ENCODE measurements around the gene UBE2E1.
A peak's percentile ranks its signal among the peaks of the same experiment; 100 is the strongest.
"Not testable (repeated sequence)": the region's sequence is repeated elsewhere in the genome, so short reads cannot be mapped to it uniquely, and the experiment has no call there.

Gene UBE2E1

DNA sequence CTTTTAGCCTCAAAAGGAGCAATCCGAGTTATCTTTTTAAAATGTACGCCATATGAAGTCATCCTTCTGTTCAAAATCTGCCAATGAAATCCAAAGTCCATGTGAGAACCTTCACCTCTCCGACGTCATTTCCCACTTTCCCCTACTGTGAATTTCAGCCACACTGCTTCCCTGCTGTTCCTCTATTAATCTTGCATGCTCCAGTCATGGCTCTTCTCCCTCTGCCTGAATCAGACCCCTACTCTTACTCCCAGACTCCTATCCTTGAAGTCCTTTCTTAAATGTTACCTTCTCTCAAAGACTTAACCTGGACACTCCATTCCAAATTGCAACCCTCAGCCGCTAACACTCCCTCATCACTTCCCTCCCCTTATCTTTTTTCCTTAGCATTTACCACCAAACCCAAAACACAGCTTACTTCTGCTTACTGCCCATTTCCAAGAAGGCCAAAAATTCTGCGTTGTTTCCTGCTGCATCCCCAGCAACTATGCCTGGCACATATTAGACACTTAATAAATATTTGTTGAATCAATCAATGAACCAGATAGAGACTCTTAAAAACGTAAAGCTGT lies 109.9 kb downstream of the UBE2E1 start:
- peaks cover 0 to 23% (median 20%) of the 10 kb centered on the region in 11 experiments; a peak in 17 of 22 replicates for H3K27me3 ChIP-seq
- peaks cover 28 to 51% (median 48%) of the 10 kb centered on the region in 10 experiments for H3K4me1 ChIP-seq
- H3K4me2 ChIP-seq = peak overlapping the region; percentile 82 to 98 (median 93)
- H3K27ac ChIP-seq = peak overlapping the region in 3 of 11 experiments; percentile 96 to 100 (median 98); a peak in 3 of 22 replicates
- peak overlapping the region in 10 of 11 experiments; percentile 90 to 99 (median 98); a peak in 20 of 22 replicates for H3K9ac ChIP-seq
- H3K36me3 ChIP-seq = peaks cover 34 to 43% (median 36%) of the 10 kb centered on the region in 11 experiments
- 0 out of 22 replicates have a peak, but pooled peaks cover 0 to 6% (median 0%) of the 10 kb centered on the region in 11 experiments for H3K9me3 ChIP-seq (replicated peaks in 1 of 11)
- TF ChIP-seq Cebpa-rat (IDR thresholded peaks at IDR 0.05) = no peak
- peaks cover 28 to 48% (median 41%) of the 10 kb centered on the region in 11 experiments for H4K20me1 ChIP-seq
- H3K4me3 ChIP-seq = peak overlapping the region; percentile 76 to 95 (median 84)

DNA sequence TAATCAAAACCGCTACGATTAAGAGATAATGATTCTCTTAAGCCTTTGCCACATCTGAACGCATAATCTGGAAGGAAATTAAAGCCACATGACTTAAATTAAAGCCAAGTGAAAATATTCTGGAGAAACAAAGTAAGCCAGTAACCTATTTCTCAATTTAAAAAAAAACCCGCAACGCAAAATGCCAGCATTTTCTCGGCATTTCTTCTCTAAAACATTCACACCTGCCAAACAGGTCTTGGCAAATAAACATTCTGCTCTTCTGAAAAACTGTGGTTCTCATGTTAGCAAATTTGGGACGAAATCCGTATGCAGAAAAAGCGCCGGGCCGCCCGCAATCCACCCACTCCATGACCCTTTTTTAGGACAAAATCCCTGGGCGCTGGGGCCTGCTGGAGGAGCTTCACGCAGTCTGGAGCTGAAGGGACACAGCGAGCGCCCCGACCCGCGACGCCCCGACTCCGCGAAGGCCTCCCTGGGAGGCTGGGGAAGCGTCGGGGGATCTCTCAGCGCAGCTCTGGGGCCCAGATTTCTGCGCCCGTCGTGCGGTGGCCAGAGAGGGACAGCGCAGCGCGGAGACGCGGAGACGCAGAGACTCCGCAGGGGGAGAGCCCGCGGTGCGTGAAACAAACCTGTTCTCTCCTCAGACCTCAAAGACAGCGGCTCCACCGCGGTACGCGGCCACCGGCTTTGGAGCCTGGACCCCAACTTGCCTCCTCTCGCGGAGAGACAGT lies 110.6 kb downstream of the UBE2E1 start:
- peak overlapping the region; percentile 76 to 95 (median 84) for H3K4me3 ChIP-seq
- H3K9me3 ChIP-seq (replicated peaks in 1 of 11) = 0 out of 22 replicates have a peak, but pooled peaks cover 0 to 6% (median 0%) of the 10 kb centered on the region in 11 experiments
- H3K4me1 ChIP-seq = peaks cover 28 to 56% (median 49%) of the 10 kb centered on the region in 10 experiments
- H3K27ac ChIP-seq = peak overlapping the region; percentile 76 to 100 (median 97)
- TF ChIP-seq Cebpa-rat (IDR thresholded peaks at IDR 0.05) = no peak
- peak overlapping the region; percentile 82 to 98 (median 93) for H3K4me2 ChIP-seq
- H3K27me3 ChIP-seq = peaks cover 0 to 23% (median 20%) of the 10 kb centered on the region in 11 experiments; a peak in 17 of 22 replicates
- H3K9ac ChIP-seq = peak overlapping the region; percentile 90 to 99 (median 97)
- peaks cover 35 to 43% (median 37%) of the 10 kb centered on the region in 11 experiments for H3K36me3 ChIP-seq
- H4K20me1 ChIP-seq = peaks cover 35 to 54% (median 48%) of the 10 kb centered on the region in 11 experiments

GRCh38 chr3:23916886-23917678 lies 111.3 kb downstream of the UBE2E1 start, which contains the start of the genes NKIRAS1 and RPL15:
Gene NKIRAS1, minus strand, starts transcription at chr3:23916990. Its CDS starts 6,086 bp downstream, at chr3:23910904.
Gene RPL15, plus strand, starts transcription at chr3:23917132. Its CDS starts 728 bp downstream, at chr3:23917860.
- H4K20me1 ChIP-seq = peaks cover 38 to 61% (median 54%) of the 10 kb centered on the region in 11 experiments
- TF ChIP-seq Cebpa-rat (IDR thresholded peaks at IDR 0.05) = no peak
- H3K4me2 ChIP-seq = peak within 1 kb of the TSS; percentile 88 to 98 (median 94)
- H3K36me3 ChIP-seq = peaks cover 41 to 45% (median 44%) of the 10 kb centered on the region in 11 experiments
- H3K9ac ChIP-seq = peak within 1 kb of the TSS; percentile 90 to 99 (median 97)
- peaks cover 28 to 56% (median 50%) of the 10 kb centered on the region in 10 experiments for H3K4me1 ChIP-seq
- H3K27ac ChIP-seq = peak within 1 kb of the TSS; percentile 90 to 100 (median 97)
- peaks cover 0 to 23% (median 20%) of the 10 kb centered on the region in 11 experiments; a peak in 17 of 22 replicates for H3K27me3 ChIP-seq
- H3K9me3 ChIP-seq (replicated peaks in 1 of 11) = no peaks in the 10 kb centered on the region
- peak within 1 kb of the TSS; percentile 76 to 95 (median 84) for H3K4me3 ChIP-seq

DNA sequence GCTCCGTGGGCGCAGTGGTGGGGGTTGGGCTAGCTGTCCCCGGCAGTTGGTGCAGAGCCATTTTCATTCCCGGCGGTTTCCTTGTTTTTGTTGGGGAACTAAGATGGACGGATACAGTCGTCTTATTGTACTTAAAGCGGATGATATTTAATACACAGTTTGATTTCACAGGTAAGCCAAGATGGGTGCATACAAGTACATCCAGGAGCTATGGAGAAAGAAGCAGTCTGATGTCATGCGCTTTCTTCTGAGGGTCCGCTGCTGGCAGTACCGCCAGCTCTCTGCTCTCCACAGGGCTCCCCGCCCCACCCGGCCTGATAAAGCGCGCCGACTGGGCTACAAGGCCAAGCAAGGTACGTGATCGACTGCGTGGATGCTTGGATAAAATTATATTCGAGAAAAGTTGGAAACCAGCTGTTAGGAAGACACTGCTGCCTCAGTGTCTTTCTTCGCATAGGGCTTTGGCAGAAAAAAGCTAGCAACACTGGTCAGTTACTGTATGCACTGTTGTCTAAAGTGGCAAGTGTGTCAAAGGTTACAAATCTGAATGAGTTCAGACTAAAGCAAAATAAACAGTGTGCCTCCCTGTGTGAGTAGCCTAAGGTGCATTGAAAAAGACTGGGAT lies 112.0 kb downstream of the UBE2E1 start:
- H3K9me3 ChIP-seq (replicated peaks in 1 of 11) = not testable (repeated sequence)
- peak overlapping the region; percentile 81 to 98 (median 90) for H3K4me2 ChIP-seq
- H3K27me3 ChIP-seq = peaks cover 0 to 23% (median 20%) of the 10 kb centered on the region in 11 experiments; a peak in 17 of 22 replicates
- H4K20me1 ChIP-seq = peaks cover 38 to 65% (median 54%) of the 10 kb centered on the region in 11 experiments
- H3K4me3 ChIP-seq = peak overlapping the region; percentile 76 to 95 (median 84)
- peaks cover 45 to 53% (median 50%) of the 10 kb centered on the region in 11 experiments for H3K36me3 ChIP-seq
- H3K27ac ChIP-seq = peak overlapping the region; percentile 90 to 100 (median 97)
- H3K4me1 ChIP-seq = peaks cover 33 to 62% (median 54%) of the 10 kb centered on the region in 10 experiments
- H3K9ac ChIP-seq = peak overlapping the region; percentile 90 to 99 (median 97)

- peak overlapping the region; percentile 90 to 99 (median 97) for H3K9ac ChIP-seq
- peak overlapping the region; percentile 81 to 98 (median 90) for H3K4me2 ChIP-seq
- not testable (repeated sequence) for H3K9me3 ChIP-seq (replicated peaks in 1 of 11)
- H3K27me3 ChIP-seq = peaks cover 0 to 23% (median 20%) of the 10 kb centered on the region in 11 experiments; a peak in 17 of 22 replicates
- peaks cover 38 to 67% (median 59%) of the 10 kb centered on the region in 10 experiments for H3K4me1 ChIP-seq
- peak overlapping the region; percentile 76 to 95 (median 84) for H3K4me3 ChIP-seq
- H3K36me3 ChIP-seq = peaks cover 45 to 57% (median 50%) of the 10 kb centered on the region in 11 experiments
- H4K20me1 ChIP-seq = peaks cover 38 to 70% (median 57%) of the 10 kb centered on the region in 11 experiments
- peak overlapping the region; percentile 90 to 100 (median 97); a peak in 21 of 22 replicates for H3K27ac ChIP-seq
These were observed 112.6 kb downstream of the UBE2E1 start for GRCh38 chr3:23918331-23918730.

DNA sequence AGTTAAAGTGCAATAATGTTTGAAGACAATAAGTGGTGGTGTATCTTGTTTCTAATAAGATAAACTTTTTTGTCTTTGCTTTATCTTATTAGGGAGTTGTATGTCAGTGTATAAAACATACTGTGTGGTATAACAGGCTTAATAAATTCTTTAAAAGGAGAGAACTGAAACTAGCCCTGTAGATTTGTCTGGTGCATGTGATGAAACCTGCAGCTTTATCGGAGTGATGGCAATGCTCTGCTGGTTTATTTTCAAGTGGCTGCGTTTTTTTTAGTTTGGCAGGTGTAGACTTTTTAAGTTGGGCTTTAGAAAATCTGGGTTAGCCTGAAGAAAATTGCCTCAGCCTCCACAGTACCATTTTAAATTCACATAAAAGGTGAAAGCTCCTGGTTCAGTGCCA lies 113.9 kb downstream of the UBE2E1 start:
- Histone ChIP-seq H4K20me1 (peaks cover 38 to 71% (median 55%) of the 10 kb centered on the region in 11 experiments), H3K4me3 (peak overlapping the region in 9 of 10 experiments; percentile 76 to 95 (median 84); a peak in 14 of 20 replicates), H3K9ac (peak overlapping the region in 5 of 11 experiments; percentile 3 to 22 (median 11); a peak in 4 of 22 replicates), H3K27ac (no peak overlapping the region), H3K27me3 (peaks cover 0 to 21% (median 19%) of the 10 kb centered on the region in 11 experiments; a peak in 17 of 22 replicates), H3K9me3 (replicated peaks in 1 of 11) (no peaks in the 10 kb centered on the region), H3K4me1 (peaks cover 39 to 68% (median 64%) of the 10 kb centered on the region in 10 experiments), H3K4me2 (peak overlapping the region; percentile 55 to 98 (median 90)), H3K36me3 (peaks cover 45 to 58% (median 50%) of the 10 kb centered on the region in 11 experiments)
- TF ChIP-seq Cebpa-rat (IDR thresholded peaks at IDR 0.05) = no peak

- Histone ChIP-seq H3K27ac (no peak overlapping the region), H3K4me3 (peak overlapping the region in 9 of 10 experiments; percentile 76 to 95 (median 84); a peak in 12 of 20 replicates), H3K4me2 (peak overlapping the region; percentile 55 to 98 (median 90)), H3K4me1 (peaks cover 34 to 63% (median 59%) of the 10 kb centered on the region in 10 experiments), H3K9ac (peak overlapping the region in 3 of 11 experiments; percentile 3 to 22 (median 11); a peak in 3 of 22 replicates), H3K27me3 (peaks cover 0 to 16% (median 14%) of the 10 kb centered on the region in 11 experiments; a peak in 17 of 22 replicates), H3K36me3 (peaks cover 45 to 58% (median 50%) of the 10 kb centered on the region in 11 experiments), H4K20me1 (peaks cover 38 to 65% (median 53%) of the 10 kb centered on the region in 11 experiments), H3K9me3 (replicated peaks in 1 of 11) (no peaks in the 10 kb centered on the region)
- TF ChIP-seq Cebpa-rat (IDR thresholded peaks at IDR 0.05) = no peak
These were observed 114.4 kb downstream of the UBE2E1 start for GRCh38 chr3:23920151-23920655.
